Measurements from ENCODE around the gene PLCG2.

GRCh38 chr16:81780350-81780749 is 1.3 kb downstream of the PLCG2 start:
- TF ChIP-seq EP300 (IDR thresholded peaks at IDR 0.05) (no peak), CTCF (IDR thresholded peaks at IDR 0.05) (no peak)

Data from ovary (tissue), 3 donors.